HEK293T (cell line): ENCODE data around the gene SUSD6.
"Not testable (repeated sequence)": the region's sequence is repeated elsewhere in the genome, so short reads cannot be mapped to it uniquely, and the experiment has no call there.

Experiments
- CTCF ChIA-PET: fragments of 350-600 bp; formaldehyde crosslinking; extraction: SDS; loops from one replicate; lab custom pipeline; 2021; ENCODE audit warnings: antibody characterized with exemption, inconsistent platforms; lab: Yijun Ruan, JAX
- POLR2A ChIA-PET: fragments of 350-600 bp; formaldehyde crosslinking; extraction: SDS; loops from one replicate; lab custom pipeline; 2020; ENCODE audit warnings: antibody characterized with exemption, inconsistent platforms; lab: Yijun Ruan, JAX
- DNase-seq: peaks from one replicate; pipeline ENCODE4 v3.0.0; 2012; ENCODE audit warnings: mixed read lengths; ENCODE audit errors: extremely low spot score
- ARNT ChIP-seq: fragments of 450-650 bp; IDR thresholded peaks from 2 replicates; pipeline ENCODE4 v1.6.1; 2017; ENCODE audit warnings: mild to moderate bottlenecking
- BHLHE40 ChIP-seq: fragments of 450-650 bp; IDR thresholded peaks from 2 replicates; pipeline ENCODE4 v1.6.1; 2016; ENCODE audit warnings: mild to moderate bottlenecking, moderate library complexity, borderline replicate concordance
- CTBP1 ChIP-seq: fragments of 450-650 bp; IDR thresholded peaks from 2 replicates; pipeline ENCODE4 v1.6.1; 2016; ENCODE audit warnings: borderline replicate concordance
- ELF4 ChIP-seq: fragments of 450-650 bp; IDR thresholded peaks from 2 replicates; pipeline ENCODE4 v1.6.1; 2017; ENCODE audit warnings: antibody characterized with exemption
- FOXA1 ChIP-seq: fragments of 450-650 bp; IDR thresholded peaks from 2 replicates; pipeline ENCODE4 v1.6.1; 2016; ENCODE audit warnings: mild to moderate bottlenecking
- FOXK2 ChIP-seq: fragments of 450-650 bp; IDR thresholded peaks from 2 replicates; pipeline ENCODE4 v1.6.1; 2016; ENCODE audit warnings: mild to moderate bottlenecking
- FOXM1 ChIP-seq: fragments of 450-650 bp; IDR thresholded peaks from 2 replicates; pipeline ENCODE4 v1.6.1; 2017; ENCODE audit warnings: mild to moderate bottlenecking, borderline replicate concordance
- HDGF ChIP-seq: fragments of 450-650 bp; IDR thresholded peaks from 2 replicates; pipeline ENCODE4 v1.6.1; 2017; ENCODE audit warnings: antibody characterized with exemption, borderline replicate concordance
- L3MBTL2 ChIP-seq: fragments of 450-650 bp; conservative IDR thresholded peaks from 2 replicates; pipeline ENCODE4 v1.6.1; 2016; ENCODE audit warnings: mild to moderate bottlenecking
- LEF1 ChIP-seq: fragments of 450-650 bp; IDR thresholded peaks from 2 replicates; pipeline ENCODE4 v1.6.1; 2017; ENCODE audit warnings: mild to moderate bottlenecking, borderline replicate concordance
- NFRKB ChIP-seq: fragments of 450-650 bp; IDR thresholded peaks from 2 replicates; pipeline ENCODE4 v1.6.1; 2016; ENCODE audit warnings: mild to moderate bottlenecking, moderate library complexity
- PKNOX1 ChIP-seq: fragments of 450-650 bp; IDR thresholded peaks from 2 replicates; pipeline ENCODE4 v1.6.1; 2016
- SP1 ChIP-seq: fragments of 450-650 bp; IDR thresholded peaks from 2 replicates; pipeline ENCODE4 v1.6.1; 2017
- SUZ12 ChIP-seq: fragments of 450-650 bp; IDR thresholded peaks from 2 replicates; pipeline ENCODE4 v1.6.1; 2016; ENCODE audit warnings: mild to moderate bottlenecking
- TARDBP ChIP-seq: fragments of 450-650 bp; IDR thresholded peaks from 2 replicates; pipeline ENCODE4 v1.6.1; 2016
- ZNF384 ChIP-seq: fragments of 450-650 bp; IDR thresholded peaks from 2 replicates; pipeline ENCODE4 v1.6.1; 2016

SUSD6 gene

GRCh38 chr14:69696633-69697557, 85.5 kb downstream of the SUSD6 start:
- ChIA-PET POLR2A (no interaction called here), CTCF (interaction anchor here (0.6 kb wide), 1 partner anchor 34 kb away, joined by 3 read pairs; no protein-coding TSS in a partner anchor)
- no peak for DNase-seq
- TF ChIP-seq TARDBP = no peak
- TF ChIP-seq FOXK2 = no peak
- TF ChIP-seq ARNT = no peak
- no peak for TF ChIP-seq SP1
- TF ChIP-seq FOXA1 = no peak
- TF ChIP-seq ELF4 = no peak
- no peak for TF ChIP-seq PKNOX1
- no peak for TF ChIP-seq BHLHE40
- TF ChIP-seq L3MBTL2 = no peak
- TF ChIP-seq HDGF = no peak
- TF ChIP-seq CTBP1 = no peak
- TF ChIP-seq NFRKB = no peak
- TF ChIP-seq LEF1 = no peak

GRCh38 chr14:69698572-69698971, 87.2 kb downstream of the SUSD6 start:
- ChIA-PET POLR2A (interaction anchor here (1.0 to 1.4 kb wide), 2 partner anchors 51 to 68 kb away, joined by 4 to 5 read pairs; partner anchors contain the start of gene SRSF5), CTCF (no interaction called here)
- DNase-seq = no peak
- TF ChIP-seq FOXM1 (no peak), SUZ12 (no peak), PKNOX1 (no peak), CTBP1 (no peak), L3MBTL2 (no peak), SP1 (no peak), ZNF384 (no peak)

GRCh38 chr14:69699243-69699642, 87.8 kb downstream of the SUSD6 start:
- POLR2A ChIA-PET = interaction anchor here (1.0 to 1.4 kb wide), 2 partner anchors 52 to 67 kb away, joined by 4 to 5 read pairs; partner anchors contain the start of gene SRSF5
- CTCF ChIA-PET, DNase-seq: not testable (repeated sequence)

GRCh38 chr14:69699748-69700303, 88.4 kb downstream of the SUSD6 start:
- TF ChIP-seq FOXA1 (no peak), NFRKB (no peak), ZNF384 (no peak), HDGF (no peak), LEF1 (no peak)
- ChIA-PET POLR2A (no interaction called here), CTCF (no interaction called here)
- DNase-seq = no peak

GRCh38 chr14:69700575-69700974, 89.2 kb downstream of the SUSD6 start:
- ChIA-PET CTCF (no interaction called here), POLR2A (no interaction called here)
- TF ChIP-seq FOXM1 (no peak), ZNF384 (no peak), TARDBP (no peak), ELF4 (no peak), LEF1 (no peak), NFRKB (no peak), BHLHE40 (no peak), CTBP1 (no peak), ARNT (no peak)
- no peak for DNase-seq

GRCh38 chr14:69701291-69701690, 89.9 kb downstream of the SUSD6 start:
- CTCF ChIA-PET = interaction anchor here (0.5 to 0.6 kb wide), 2 partner anchors 242 to 501 kb away, joined by 3 read pairs; no protein-coding TSS in a partner anchor
- TF ChIP-seq NFRKB (no peak), FOXA1 (no peak), FOXK2 (no peak), LEF1 (no peak), L3MBTL2 (no peak), TARDBP (no peak), BHLHE40 (no peak), CTBP1 (no peak), ELF4 (no peak), FOXM1 (no peak), ZNF384 (no peak), SP1 (no peak), ARNT (no peak), PKNOX1 (no peak), HDGF (no peak), SUZ12 (no peak)
- DNase-seq = no peak
- POLR2A ChIA-PET = interaction anchor here (0.9 kb wide), 1 partner anchor 10 kb away, joined by 4 read pairs; no protein-coding TSS in a partner anchor
